Measurements from ENCODE around the gene ZDBF2.

The ZDBF2 gene

GRCh38 chr2:206259376-206260187 lies 14.9 kb upstream of the ZDBF2 start:
- Histone ChIP-seq H3K27me3 (ENCODE audit: control insufficient read depth, insufficient read depth, low read length, poor library complexity, severe bottlenecking) (peaks cover 15% of the 10 kb centered on the region), H3K27ac (ENCODE audit: insufficient read depth, low read depth, low read length, poor library complexity, severe bottlenecking) (no peak overlapping the region), H3K4me1 (ENCODE audit: control insufficient read depth, insufficient read depth, low read length) (peaks cover 4% of the 10 kb centered on the region), H3K36me3 (ENCODE audit: control insufficient read depth, insufficient read depth, low read length) (no peaks in the 10 kb centered on the region), H3K4me3 (ENCODE audit: insufficient read depth, low read depth, low read length) (no peak overlapping the region), H3K9me3 (ENCODE audit: control insufficient read depth, low read length) (no peaks in the 10 kb centered on the region)
- 76 to 80% methylated on average over 10 of the region's 10 CpGs for WGBS, 2 experiments

DNA sequence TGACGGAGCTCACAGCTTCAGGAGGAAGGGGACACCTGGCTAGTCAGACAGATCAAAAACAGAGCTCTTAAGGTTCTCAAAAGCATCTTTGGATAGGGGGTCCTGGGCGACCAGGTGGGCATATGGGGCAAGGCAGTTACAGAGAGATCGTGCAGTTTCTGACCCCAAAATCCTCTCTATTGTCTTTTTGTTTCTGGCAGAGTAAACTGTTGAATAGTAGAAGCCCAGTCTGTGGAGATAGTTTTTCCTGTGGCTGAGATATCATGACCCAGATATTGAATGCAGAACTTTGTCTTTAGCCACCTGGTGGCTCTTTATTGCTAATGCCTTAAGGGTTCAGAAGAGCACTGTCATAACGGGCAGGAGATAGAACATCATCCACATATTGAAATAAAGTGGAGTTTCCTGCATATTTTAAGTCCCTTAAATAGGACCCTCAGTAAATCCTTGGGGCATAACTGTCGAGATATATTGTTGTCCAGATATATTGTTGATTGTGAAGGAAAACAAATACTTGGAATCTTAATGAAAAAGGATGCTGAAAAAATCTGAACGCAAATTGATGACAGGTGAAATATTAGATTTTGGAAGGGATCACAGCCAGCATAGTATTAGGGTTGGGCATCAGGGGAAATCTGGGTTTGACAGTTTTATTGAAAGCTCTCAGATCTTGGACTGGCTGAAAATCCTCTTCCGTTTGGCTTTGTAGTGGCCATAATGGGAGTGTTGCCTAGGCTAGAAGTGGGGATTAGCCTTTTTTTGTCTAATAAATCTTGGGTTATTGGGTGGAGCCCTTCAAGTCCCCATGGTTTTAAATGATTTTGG lies 14.1 kb upstream of the ZDBF2 start:
- peaks cover 4% of the 10 kb centered on the region for H3K4me1 ChIP-seq (ENCODE audit: control insufficient read depth, insufficient read depth, low read length)
- no peaks in the 10 kb centered on the region for H3K9me3 ChIP-seq (ENCODE audit: control insufficient read depth, low read length)
- H3K27ac ChIP-seq (ENCODE audit: insufficient read depth, low read depth, low read length, poor library complexity, severe bottlenecking): no peak overlapping the region
- WGBS, 2 experiments: 85 to 88% methylated on average over 7 of the region's 7 CpGs
- H3K36me3 ChIP-seq (ENCODE audit: control insufficient read depth, insufficient read depth, low read length): no peaks in the 10 kb centered on the region
- H3K27me3 ChIP-seq (ENCODE audit: control insufficient read depth, insufficient read depth, low read length, poor library complexity, severe bottlenecking): peaks cover 15% of the 10 kb centered on the region
- H3K4me3 ChIP-seq (ENCODE audit: insufficient read depth, low read depth, low read length): no peak overlapping the region

DNA sequence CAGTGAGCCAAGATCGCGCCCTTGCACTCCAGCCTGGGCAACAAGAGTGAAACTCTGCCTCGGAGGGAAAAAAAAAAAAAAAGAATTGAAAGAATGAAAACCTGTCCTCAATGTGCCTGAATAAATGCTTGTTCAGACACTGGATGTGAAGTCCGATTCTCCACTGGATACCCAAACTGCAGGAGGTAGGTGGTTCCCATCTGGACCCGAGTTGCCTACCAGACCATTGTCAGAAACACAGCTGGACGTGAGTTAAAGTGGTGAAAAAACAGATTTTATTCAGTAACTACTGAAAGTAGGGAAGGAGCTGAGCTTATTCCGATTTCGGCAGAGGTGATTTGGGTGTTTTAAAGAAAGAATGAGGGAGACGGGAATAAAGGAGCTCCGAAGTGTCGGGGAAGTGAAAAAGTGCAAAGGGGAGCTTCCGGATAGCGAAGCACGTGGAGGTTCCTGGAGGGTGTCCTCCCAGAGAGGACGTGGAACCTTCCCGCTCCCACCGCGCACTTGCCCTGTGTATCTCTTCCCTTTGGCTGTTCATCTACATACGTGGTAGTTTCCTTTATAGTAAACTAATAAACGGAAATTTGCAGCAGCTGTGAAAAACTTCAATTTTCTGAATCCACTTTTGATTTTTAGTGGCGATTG lies 10.4 kb upstream of the ZDBF2 start:
- Histone ChIP-seq H3K4me3 (ENCODE audit: insufficient read depth, low read depth, low read length) (no peak overlapping the region), H3K27ac (ENCODE audit: insufficient read depth, low read depth, low read length, poor library complexity, severe bottlenecking) (no peak overlapping the region), H3K4me1 (ENCODE audit: control insufficient read depth, insufficient read depth, low read length) (no peaks in the 10 kb centered on the region), H3K27me3 (ENCODE audit: control insufficient read depth, insufficient read depth, low read length, poor library complexity, severe bottlenecking) (peaks cover 15% of the 10 kb centered on the region), H3K9me3 (ENCODE audit: control insufficient read depth, low read length) (no peaks in the 10 kb centered on the region), H3K36me3 (ENCODE audit: control insufficient read depth, insufficient read depth, low read length) (no peaks in the 10 kb centered on the region)
- WGBS, 2 experiments: 88 to 90% methylated on average over 21 of the region's 21 CpGs

DNA sequence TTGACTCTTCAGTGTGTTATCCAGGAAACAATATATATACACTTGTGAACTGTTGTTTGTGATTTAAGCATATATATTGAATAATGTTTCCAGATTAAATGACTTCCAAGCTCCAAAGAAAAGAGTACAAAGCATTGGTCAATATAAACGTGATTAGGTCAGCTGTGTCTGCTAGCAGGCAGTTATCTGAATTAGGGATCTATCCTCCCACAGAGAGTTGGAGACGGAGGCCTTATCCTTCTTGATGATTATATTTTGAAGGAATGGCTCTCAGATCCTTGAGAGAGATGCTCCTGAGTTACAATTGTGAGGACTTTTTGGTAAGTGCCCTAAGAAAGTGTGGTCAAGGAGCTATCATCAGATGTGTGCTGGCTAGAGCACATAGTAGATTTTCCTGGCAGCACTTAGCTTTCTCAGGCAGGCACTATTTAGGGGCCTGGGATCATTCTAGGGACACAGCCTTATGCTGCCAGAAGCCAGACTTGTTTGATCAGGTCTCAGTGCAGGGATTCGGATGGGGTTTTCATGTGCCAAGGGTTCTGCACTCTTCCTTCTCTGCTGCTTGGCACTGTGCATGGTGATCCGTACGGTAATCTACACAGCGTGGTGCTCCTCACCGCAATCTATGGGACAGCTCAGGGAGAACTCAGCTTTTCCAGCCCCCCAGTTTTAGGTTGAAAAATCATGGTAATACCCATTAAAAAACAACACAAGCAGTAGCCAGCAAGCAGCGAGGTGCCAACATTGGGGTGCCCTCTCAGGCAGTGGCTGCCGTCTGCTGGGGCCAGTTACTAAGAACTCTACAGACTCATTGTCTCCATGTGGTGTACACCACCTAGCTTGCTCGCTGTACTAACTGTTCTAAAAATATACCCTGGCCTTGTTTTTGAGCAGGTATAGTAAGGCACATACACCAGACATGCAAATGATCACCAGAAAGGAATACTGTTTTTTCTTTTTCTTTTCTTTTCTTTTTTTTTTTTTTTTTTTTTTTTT lies 8.0 kb upstream of the ZDBF2 start:
- Histone ChIP-seq H3K27me3 (ENCODE audit: control insufficient read depth, insufficient read depth, low read length, poor library complexity, severe bottlenecking) (peaks cover 15% of the 10 kb centered on the region), H3K9me3 (ENCODE audit: control insufficient read depth, low read length) (no peaks in the 10 kb centered on the region)

DNA sequence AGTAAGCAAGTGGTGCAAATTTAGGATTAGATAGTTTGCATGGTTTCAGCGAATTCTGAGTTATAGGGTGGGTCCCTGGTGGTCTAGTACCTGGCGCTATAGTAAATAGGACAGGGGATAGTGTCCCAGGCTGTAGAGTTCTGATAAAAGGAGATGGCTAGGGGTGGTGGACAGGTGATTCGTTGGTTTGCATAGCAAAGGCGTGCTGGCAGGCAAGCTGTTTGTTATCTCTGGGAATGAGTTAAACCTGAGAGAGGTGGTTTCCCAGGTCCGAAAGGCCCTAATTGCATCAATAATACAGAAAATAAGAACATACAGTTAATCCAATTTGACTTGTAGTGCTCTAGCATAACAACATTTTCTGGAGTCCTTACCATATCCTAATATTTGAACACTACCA lies 6.9 kb upstream of the ZDBF2 start:
- no peak overlapping the region for H3K27ac ChIP-seq (ENCODE audit: insufficient read depth, low read depth, low read length, poor library complexity, severe bottlenecking)
- H3K4me3 ChIP-seq (ENCODE audit: insufficient read depth, low read depth, low read length): no peak overlapping the region
- no peaks in the 10 kb centered on the region for H3K4me1 ChIP-seq (ENCODE audit: control insufficient read depth, insufficient read depth, low read length)
- H3K9me3 ChIP-seq (ENCODE audit: control insufficient read depth, low read length): no peaks in the 10 kb centered on the region
- 81 to 84% methylated on average over 5 of the region's 5 CpGs for WGBS, 2 experiments
- no peaks in the 10 kb centered on the region for H3K36me3 ChIP-seq (ENCODE audit: control insufficient read depth, insufficient read depth, low read length)
- H3K27me3 ChIP-seq (ENCODE audit: control insufficient read depth, insufficient read depth, low read length, poor library complexity, severe bottlenecking): peaks cover 11% of the 10 kb centered on the region

More for the DNA sequence above, 8.0 kb upstream of the ZDBF2 start:
- Histone ChIP-seq H3K4me1 (ENCODE audit: control insufficient read depth, insufficient read depth, low read length) (no peaks in the 10 kb centered on the region), H3K27ac (ENCODE audit: insufficient read depth, low read depth, low read length, poor library complexity, severe bottlenecking) (no peak overlapping the region), H3K4me3 (ENCODE audit: insufficient read depth, low read depth, low read length) (no peak overlapping the region), H3K36me3 (ENCODE audit: control insufficient read depth, insufficient read depth, low read length) (no peaks in the 10 kb centered on the region)
- 89 to 92% methylated on average over 10 of the region's 10 CpGs for WGBS, 2 experiments

GRCh38 chr2:206271065-206271464 lies 3.4 kb upstream of the ZDBF2 start:
- 83 to 91% methylated on average over 1 of the region's 1 CpG for WGBS, 2 experiments
- Histone ChIP-seq H3K9me3 (ENCODE audit: control insufficient read depth, low read length) (no peaks in the 10 kb centered on the region), H3K36me3 (ENCODE audit: control insufficient read depth, insufficient read depth, low read length) (no peaks in the 10 kb centered on the region), H3K27ac (ENCODE audit: insufficient read depth, low read depth, low read length, poor library complexity, severe bottlenecking) (no peak overlapping the region), H3K27me3 (ENCODE audit: control insufficient read depth, insufficient read depth, low read length, poor library complexity, severe bottlenecking) (peaks cover 4% of the 10 kb centered on the region), H3K4me3 (ENCODE audit: insufficient read depth, low read depth, low read length) (no peak overlapping the region), H3K4me1 (ENCODE audit: control insufficient read depth, insufficient read depth, low read length) (peaks cover 10% of the 10 kb centered on the region)

- no peaks in the 10 kb centered on the region for H3K9me3 ChIP-seq (ENCODE audit: control insufficient read depth, low read length)
- no peaks in the 10 kb centered on the region for H3K36me3 ChIP-seq (ENCODE audit: control insufficient read depth, insufficient read depth, low read length)
- peak overlapping the region; percentile 61 for H3K4me3 ChIP-seq (ENCODE audit: insufficient read depth, low read depth, low read length)
- peaks cover 14% of the 10 kb centered on the region for H3K4me1 ChIP-seq (ENCODE audit: control insufficient read depth, insufficient read depth, low read length)
- no peak overlapping the region for H3K27ac ChIP-seq (ENCODE audit: insufficient read depth, low read depth, low read length, poor library complexity, severe bottlenecking)
- WGBS, 2 experiments: 62 to 68% methylated on average over 6 of the region's 6 CpGs
- H3K27me3 ChIP-seq (ENCODE audit: control insufficient read depth, insufficient read depth, low read length, poor library complexity, severe bottlenecking): peaks cover 4% of the 10 kb centered on the region
Measured at GRCh38 chr2:206273905-206274304, 558 bp upstream of the ZDBF2 start.

GRCh38 chr2:206275312-206276055 lies 1.0 kb downstream of the ZDBF2 start:
- peaks cover 4% of the 10 kb centered on the region for H3K27me3 ChIP-seq (ENCODE audit: control insufficient read depth, insufficient read depth, low read length, poor library complexity, severe bottlenecking)

More at GRCh38 chr2:206275312-206276055, 1.0 kb downstream of the ZDBF2 start:
- Histone ChIP-seq H3K27ac (ENCODE audit: insufficient read depth, low read depth, low read length, poor library complexity, severe bottlenecking) (peak overlapping the region; percentile 77), H3K4me1 (ENCODE audit: control insufficient read depth, insufficient read depth, low read length) (peaks cover 14% of the 10 kb centered on the region), H3K9me3 (ENCODE audit: control insufficient read depth, low read length) (no peaks in the 10 kb centered on the region), H3K36me3 (ENCODE audit: control insufficient read depth, insufficient read depth, low read length) (no peaks in the 10 kb centered on the region), H3K4me3 (ENCODE audit: insufficient read depth, low read depth, low read length) (peak overlapping the region; percentile 61)
- WGBS, 2 experiments: 0% methylated on average over 18 to 19 of the region's 23 CpGs

Measured in ectodermal cell (in vitro differentiated cells).